Stimulated activated CD8-positive, alpha-beta memory T cell treated with anti-CD3 and anti-CD28 coated beads, Interleukin-15, amount 100 ng/mL, for 48 hours (primary cell): ENCODE measurements around the gene AIRE.
"Not testable (repeated sequence)": the region's sequence is repeated elsewhere in the genome, so short reads cannot be mapped to it uniquely, and the experiment has no call there.

Source experiments
- DNase-seq, 2 donors: peaks; one replicate each; pipeline ENCODE4 v3.0.0-alpha.2; 2020; ENCODE audit warnings: low read depth in 2 of 2

AIRE gene

GRCh38 chr21:44285138-44285992 is at the start of gene AIRE:
Gene AIRE (plus strand): TSS chr21:44285876. CDS start chr21:44286007, 131 bp downstream.
- no peak for DNase-seq

- not testable (repeated sequence) for DNase-seq
These were observed 45.3 kb upstream of the AIRE start for GRCh38 chr21:44240353-44240752.

GRCh38 chr21:44240842-44241241 is 44.8 kb upstream of the AIRE start, which contains the start of gene ICOSLG:
Gene ICOSLG (minus strand): TSS chr21:44240943. CDS start chr21:44240817, 126 bp downstream.
- DNase-seq = not testable (repeated sequence)

DNA sequence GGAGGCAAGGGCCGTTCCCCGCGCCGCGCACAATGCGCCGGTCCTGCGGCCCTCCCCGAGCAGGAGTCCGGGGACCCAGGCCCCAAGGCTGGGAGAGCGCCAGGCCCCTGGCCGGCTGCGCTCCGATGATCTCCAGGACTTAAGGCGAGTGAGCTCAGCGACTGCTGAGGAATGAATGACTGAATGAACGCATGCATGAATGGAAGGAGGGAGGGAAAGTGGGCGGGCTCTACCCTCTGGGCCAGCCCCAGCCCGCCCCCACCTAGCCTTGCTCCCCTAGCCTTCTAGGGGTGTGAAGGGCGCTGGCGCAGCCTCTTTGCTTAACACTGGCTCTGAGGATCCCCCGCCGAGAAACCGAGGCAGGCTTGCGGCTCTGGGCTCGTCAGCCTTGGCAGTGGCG is 44.4 kb upstream of the AIRE start:
- DNase-seq = not testable (repeated sequence)

- DNase-seq = not testable (repeated sequence)
These were observed 41.7 kb upstream of the AIRE start for GRCh38 chr21:44243980-44244379.

DNA sequence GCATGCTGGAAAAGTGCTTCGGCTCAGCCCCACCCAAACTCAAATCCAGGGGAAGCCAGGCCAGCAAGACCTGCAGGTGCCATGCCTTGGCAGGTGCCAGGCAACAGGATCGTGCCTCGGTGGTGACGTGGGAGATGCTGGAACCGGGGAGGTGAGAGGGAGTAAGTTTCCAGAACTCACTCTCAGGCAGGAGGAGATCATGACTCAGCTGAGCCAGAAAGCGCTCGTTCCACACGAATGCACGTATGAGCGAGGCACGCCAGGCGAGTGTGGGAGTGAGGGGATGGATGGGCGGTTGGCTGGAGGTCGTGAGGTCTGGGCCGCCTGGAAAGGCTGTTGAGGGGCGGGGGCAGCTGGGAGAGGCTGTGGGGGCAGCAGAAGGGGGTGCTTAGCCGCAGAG is 37.8 kb upstream of the AIRE start:
- DNase-seq = not testable (repeated sequence)

- DNase-seq = not testable (repeated sequence)
These were observed 36.3 kb upstream of the AIRE start for GRCh38 chr21:44249204-44250037.

- no peak for DNase-seq
These were observed 31.6 kb upstream of the AIRE start for GRCh38 chr21:44253832-44254710.

- DNase-seq = no peak
These were observed 30.1 kb upstream of the AIRE start for GRCh38 chr21:44255511-44255981.

- no peak for DNase-seq
These were observed 27.5 kb upstream of the AIRE start for GRCh38 chr21:44258056-44258725.

DNA sequence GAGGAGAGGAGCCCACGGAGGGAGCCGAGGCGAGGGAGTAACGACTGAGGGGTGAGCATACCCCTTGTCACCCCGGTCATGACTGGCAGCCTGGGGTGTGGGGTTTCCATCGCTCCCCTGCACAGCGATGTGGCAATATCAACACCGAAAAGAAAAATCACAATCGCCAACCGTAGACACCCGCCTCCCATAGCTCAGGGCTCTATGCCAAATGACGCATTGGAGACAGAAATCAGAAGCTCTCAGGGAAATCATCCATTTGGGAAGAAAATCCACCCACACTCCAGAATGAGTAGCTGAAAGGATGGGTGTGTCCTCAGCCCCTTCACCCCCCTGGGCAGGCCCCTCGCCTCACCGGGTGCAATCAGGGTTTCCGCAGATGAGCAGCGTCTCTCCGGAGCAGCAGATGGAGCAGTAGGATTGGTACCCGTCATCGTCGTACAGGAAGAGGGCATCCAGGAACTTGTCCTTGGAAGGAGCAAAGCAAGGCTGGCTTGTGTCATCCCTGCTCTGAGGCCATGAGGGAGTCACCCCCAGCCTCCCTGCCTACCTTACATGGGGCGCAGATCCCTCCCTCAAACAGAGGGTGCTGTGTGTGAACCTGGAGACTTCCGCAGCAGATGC is 26.5 kb upstream of the AIRE start:
- no peak for DNase-seq

GRCh38 chr21:44260066-44260465 is 25.6 kb upstream of the AIRE start:
- DNase-seq = no peak

GRCh38 chr21:44260791-44261631 is 24.7 kb upstream of the AIRE start:
- no peak for DNase-seq

DNA sequence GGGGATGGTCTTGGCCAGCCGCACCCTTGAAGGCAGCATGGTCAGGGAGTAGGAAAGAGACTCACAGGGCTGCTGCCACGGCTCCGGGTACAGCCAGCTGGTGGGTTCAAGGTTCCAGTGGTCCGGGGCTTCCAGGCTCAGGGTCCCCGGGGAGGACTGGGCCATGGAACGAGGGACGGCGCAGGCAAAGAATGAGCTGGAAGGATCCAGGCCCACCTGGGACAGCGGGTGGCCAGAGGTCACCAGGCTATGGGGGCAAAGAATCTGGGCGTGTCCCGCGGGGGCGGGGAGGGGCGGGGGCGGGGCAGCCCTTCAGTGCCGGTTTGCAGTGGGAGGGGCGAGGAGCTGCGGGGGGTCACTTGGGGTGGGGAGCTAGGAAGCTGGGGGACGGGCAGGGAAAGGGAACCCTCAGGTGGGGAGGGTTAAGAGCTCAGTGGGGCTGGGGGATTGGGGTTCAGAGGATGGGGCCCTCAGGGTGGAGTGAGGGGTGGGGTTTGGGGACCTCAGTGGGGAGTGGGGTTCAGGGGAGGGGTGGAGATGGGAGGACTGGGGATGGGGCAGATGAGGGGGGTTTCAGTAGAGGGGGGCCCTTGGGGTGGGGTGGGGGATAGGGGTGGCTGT is 23.9 kb upstream of the AIRE start, which contains the start of gene DNMT3L:
Gene DNMT3L, minus strand, starts transcription at position 223 of the 621 bp plus-strand sequence. CDS start 638 bp downstream, outside the sequence.
- DNase-seq = no peak

DNA sequence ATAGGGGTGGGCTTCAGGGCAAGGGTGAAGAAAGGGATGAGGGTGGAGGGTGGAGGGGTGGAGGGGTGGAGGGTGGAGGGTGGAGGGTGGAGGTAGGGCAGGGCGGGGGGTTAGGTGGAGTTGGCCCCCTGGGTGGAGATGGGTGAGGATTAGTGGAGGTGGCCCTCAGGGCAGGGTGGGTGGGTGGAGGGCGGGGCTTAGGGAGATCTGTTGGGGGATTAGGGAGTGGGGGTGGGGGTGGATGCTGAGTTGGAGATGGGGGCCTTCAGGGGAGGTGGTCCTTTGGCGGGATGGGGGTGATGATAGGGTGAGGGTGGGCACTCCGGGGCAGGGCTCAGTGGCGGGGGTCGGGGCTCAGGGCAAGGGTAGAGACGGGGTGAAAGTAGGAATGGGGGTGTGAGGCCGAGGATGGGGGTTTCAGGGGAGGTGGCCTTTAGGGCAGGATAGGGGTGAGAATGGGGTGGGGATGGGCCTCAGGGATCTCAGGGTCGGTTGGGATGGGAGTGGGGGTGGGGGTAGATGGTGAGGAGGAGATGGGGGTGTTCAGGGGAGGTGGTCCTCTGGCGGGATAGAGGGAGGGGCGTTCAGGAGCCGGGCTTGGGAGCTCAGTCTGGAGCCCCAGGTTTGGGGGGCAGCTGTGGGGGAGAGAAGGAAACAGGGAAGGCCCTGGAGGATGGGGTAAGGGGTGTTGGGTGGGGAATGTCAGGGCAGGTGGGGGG is 23.2 kb upstream of the AIRE start:
- no peak for DNase-seq

GRCh38 chr21:44263221-44263760 is 22.4 kb upstream of the AIRE start:
- no peak for DNase-seq

- no peak for DNase-seq
These were observed 21.9 kb upstream of the AIRE start for GRCh38 chr21:44263768-44264167.

DNA sequence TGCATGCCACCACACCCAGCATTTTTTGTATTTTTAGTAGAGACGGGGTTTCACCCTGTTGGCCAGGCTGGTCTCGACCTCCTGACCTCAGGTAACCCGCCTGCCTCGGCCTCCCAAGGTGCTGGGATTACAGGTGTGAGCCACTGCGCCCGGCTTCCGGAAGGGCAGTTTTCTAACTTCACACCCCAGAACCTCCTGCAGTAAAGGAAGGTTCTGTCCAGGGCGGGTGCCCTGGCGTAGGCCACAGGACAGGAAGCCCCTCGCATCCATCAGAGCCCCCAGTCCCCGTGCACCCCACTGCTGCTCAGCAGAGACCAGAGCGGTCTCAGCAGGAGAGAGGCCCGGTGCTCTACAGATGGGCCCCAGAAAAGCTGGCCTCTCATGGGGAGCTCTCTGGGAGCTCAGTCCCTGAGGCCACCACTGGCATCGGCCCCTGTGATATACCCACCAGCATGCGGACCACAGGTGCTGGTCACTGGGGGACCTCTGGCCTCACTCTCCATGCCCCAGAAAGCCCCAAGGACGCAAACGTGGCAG is 19.9 kb upstream of the AIRE start:
- no peak for DNase-seq
